ENCODE data around the gene ACTL8.

- TF ChIP-seq CTCF (IDR thresholded peaks at IDR 0.05; ENCODE audit: low read depth, low read length) = no peak
- TF ChIP-seq POLR2A (IDR thresholded peaks at IDR 0.05; ENCODE audit: extremely low read depth, insufficient read length) = no peak
- TF ChIP-seq MYC (IDR thresholded peaks at IDR 0.05; ENCODE audit: low read depth, low read length) = no peak
- no peak for TF ChIP-seq MAX (IDR thresholded peaks at IDR 0.05; ENCODE audit: low read depth, low read length)
Measured at GRCh38 chr1:17731460-17731859, 23.7 kb upstream of the ACTL8 start.
